HG02610 (cell line): ENCODE results near the gene ACCS.

Experiments
- ATAC-seq: cut with Tn5 transposase; IDR thresholded peaks from one replicate; pipeline ENCODE4 v1.9.1; 2021; ENCODE audit warnings: mild to moderate bottlenecking, moderate library complexity; ENCODE audit not compliant: unreplicated experiment

Gene ACCS

GRCh38 chr11:44036811-44037657, 29.0 kb upstream of the ACCS start:
- no peak for ATAC-seq

DNA sequence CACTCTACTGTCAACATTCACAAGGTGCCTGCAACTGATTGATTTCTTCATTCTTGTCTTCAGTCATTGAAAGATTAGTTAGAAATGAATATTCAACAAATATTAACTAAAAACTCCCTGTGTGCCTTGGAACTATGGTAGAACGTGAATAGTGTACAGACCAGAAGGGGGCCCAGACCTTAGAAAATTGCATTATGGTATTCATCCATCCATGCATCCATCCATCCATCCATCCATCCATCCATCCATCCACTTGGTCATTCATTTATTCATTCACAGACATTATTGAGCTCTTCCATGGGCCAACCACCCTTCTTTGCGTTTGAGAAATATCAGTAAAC, 28.4 kb upstream of the ACCS start:
- ATAC-seq = no peak

DNA sequence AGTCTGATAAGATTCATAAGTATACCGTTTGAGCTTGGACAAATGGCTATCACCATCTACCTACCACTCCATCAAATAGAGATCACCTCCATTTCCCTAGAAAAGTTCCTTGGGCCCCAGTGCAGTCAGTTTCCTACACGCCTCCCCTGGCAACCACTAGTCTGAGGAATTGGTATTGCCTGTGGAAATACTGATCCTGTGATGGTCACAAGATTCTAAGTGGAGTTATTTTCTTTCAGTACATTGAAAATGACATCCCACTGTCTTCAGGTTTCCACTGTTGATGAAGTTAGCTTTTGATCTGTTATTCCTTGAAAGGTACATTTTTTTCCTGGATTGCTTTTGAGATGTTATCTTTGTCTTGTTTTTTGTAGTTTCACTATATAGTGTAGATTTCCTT, 22.9 kb upstream of the ACCS start:
- no peak for ATAC-seq

- no peak for ATAC-seq
These were observed 19.9 kb upstream of the ACCS start for GRCh38 chr11:44046182-44046581.

- no peak for ATAC-seq
These were observed 18.8 kb upstream of the ACCS start for GRCh38 chr11:44047298-44047697.

DNA sequence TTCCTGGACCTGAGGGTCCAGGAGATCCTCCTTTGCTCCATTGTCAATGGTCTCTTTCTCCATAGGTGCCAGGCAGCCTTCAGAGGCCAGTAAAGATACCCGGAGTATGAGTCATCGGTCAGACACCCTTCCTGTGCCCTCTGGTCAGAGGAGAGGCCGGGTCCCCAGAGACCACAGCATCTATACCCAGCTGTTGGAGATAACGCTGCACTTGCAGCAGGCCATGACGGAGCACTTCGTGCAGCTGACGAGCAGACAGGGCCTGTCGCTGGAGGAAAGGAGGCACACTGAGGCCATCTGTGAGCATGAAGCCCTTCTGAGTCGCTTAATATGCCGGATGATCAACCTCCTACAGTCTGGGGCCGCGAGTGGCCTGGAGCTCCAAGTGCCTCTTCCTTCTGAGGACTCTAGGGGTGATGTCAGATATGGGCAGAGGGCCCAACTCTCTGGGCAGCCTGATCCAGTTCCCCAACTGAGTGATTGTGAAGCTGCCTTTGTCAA, 18.1 kb upstream of the ACCS start, which contains the start of gene ACCSL:
Gene ACCSL, plus strand, starts transcription at position 51 of the 501 bp plus-strand sequence. Its CDS starts 56 bp downstream, at position 107.
- no peak for ATAC-seq

GRCh38 chr11:44049832-44050231, 16.2 kb upstream of the ACCS start:
- ATAC-seq = no peak

GRCh38 chr11:44051171-44051570, 14.9 kb upstream of the ACCS start:
- no peak for ATAC-seq

- ATAC-seq = no peak
These were observed 8.7 kb upstream of the ACCS start for GRCh38 chr11:44057340-44057739.

DNA sequence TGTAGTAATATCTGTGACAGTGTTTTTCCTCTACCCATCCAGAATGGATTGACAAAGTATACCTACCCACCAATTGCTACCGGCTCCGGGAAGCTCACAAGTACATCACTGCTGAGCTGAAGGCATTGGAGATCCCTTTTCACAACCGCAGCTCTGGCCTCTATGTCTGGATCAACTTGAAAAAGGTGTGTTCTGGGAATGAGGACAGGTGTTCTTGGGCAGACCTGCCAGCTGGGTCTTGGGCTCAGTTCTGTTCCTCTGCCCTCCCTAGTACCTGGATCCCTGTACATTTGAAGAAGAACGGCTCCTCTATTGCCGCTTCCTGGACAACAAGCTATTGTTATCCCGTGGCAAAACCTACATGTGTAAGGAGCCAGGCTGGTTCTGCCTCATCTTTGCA, 7.8 kb upstream of the ACCS start:
- no peak for ATAC-seq

GRCh38 chr11:44065161-44065661, 859 bp upstream of the ACCS start:
- no peak for ATAC-seq

GRCh38 chr11:44066732-44067141, 667 bp downstream of the ACCS start:
- ATAC-seq = no peak

DNA sequence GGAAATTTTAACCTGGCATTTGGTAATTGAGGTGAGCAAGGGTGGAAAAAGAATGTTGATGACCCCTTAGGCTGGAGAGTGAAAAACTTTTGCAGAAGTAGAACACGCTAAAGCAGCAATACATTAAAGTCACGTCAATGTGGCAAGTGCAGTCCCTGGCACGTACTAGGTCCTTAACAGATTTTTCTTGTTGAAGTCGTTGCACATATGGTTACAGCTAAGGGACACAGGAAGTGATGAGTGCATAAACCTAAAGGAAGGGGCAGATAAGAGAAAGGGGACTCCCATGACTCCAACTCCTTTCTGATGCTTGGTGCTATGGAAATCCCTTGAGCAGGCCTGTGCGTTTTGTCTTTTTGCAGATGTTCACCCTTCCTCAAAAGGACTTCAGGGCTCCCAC, 1.2 kb downstream of the ACCS start:
- no peak for ATAC-seq

DNA sequence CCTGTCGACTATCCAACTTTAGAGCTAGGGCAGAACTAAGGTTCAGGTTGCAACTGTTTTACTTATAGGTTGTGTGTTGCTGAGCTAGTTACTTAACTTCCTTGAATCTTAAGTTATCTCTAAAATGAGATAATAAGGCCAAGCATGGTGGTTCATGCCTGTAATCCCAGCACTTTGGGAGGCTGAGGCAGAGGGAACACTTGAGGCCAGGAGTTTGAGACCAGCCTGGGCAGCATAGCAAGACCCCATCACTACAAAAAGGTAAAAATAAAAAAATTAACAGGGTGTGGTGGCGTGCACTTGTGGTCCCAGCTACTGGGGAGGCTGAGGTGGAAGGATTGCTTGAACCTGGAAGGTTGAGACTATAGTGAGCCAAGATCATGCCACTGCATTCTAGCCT, 2.1 kb downstream of the ACCS start:
- no peak for ATAC-seq

- ATAC-seq = no peak
These were observed 5.1 kb downstream of the ACCS start for GRCh38 chr11:44071157-44071556.

DNA sequence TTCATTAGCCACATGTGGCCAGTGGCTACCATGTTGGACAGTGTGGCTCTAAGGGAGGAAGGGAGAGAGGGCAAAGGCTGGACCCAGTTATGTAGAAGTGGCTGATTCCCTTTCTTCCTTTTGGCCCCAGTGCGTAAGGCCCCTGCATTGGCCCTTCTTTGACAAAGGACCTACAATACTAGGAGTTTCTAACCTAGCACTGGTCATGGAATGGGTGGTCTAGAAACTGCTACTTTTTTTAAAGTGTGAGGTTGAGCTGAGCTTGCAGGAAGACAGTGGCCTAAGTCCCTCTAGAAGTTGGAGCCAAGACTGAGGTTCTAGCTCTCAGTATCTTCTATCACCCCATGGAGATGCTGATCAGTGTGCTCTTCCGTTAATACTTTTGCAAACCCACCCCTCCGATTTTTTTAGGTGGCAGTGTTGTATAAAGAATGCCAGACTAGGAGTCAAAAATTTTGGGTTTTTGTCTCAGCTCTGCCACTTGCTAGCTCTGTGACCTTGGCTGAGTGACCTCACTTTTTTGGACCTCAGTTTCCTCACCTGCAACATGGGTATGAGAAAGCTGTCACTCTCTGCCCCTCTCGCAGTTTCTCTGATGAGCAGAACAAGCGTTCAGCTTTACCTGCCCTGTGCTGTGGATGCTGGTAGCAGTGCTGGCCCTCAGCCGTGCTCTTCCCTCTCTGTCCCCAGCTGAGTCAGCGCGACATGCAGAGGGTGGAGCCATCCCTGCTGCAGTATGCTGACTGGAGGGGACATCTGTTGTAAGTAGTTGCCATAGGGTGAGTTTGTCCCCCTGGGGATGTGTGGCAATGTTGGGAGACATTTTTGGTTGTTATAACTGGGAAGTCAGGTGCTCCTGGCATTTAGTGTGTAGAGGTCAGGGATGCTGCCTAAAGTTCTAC, 6.9 kb downstream of the ACCS start:
- no peak for ATAC-seq

- no peak for ATAC-seq
These were observed 12.7 kb downstream of the ACCS start for GRCh38 chr11:44078794-44079193.

GRCh38 chr11:44079376-44079775, 13.3 kb downstream of the ACCS start:
- no peak for ATAC-seq

- ATAC-seq = no peak
These were observed 14.9 kb downstream of the ACCS start for GRCh38 chr11:44080951-44081350.

DNA sequence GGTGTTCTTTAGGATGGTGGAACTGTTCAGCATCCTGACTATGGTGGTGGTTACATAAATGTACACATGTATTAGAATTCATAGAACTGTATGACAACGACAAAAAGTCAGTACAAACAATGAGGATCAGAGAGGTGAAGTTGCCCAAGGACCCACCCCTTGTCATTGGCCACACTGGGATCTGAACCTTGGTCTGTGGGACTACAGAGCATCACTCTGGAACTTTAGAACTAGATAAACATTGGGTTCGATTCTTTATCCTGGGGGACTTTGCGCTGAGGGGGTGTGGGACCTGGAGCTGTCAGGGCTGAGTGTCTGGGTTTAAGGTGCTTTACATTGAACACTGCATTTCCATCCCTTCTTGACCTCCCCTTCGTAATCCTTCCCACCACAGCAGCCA, 16.6 kb downstream of the ACCS start:
- ATAC-seq = no peak

DNA sequence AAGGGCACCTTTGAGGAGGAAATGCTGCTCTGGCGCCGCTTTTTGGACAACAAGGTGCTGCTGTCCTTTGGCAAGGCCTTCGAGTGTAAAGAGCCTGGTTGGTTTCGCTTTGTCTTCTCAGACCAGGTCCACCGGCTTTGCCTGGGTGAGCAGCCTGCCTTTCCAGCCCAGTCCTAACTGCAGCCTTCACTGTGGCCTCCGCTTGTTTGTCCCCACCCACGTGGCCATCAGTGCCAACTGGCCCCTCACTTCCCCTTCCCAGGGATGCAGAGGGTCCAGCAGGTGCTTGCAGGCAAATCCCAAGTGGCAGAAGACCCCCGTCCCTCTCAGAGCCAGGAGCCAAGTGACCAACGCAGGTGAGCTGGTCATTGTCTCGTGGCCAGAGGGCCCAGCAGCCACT, 17.4 kb downstream of the ACCS start:
- ATAC-seq = no peak

DNA sequence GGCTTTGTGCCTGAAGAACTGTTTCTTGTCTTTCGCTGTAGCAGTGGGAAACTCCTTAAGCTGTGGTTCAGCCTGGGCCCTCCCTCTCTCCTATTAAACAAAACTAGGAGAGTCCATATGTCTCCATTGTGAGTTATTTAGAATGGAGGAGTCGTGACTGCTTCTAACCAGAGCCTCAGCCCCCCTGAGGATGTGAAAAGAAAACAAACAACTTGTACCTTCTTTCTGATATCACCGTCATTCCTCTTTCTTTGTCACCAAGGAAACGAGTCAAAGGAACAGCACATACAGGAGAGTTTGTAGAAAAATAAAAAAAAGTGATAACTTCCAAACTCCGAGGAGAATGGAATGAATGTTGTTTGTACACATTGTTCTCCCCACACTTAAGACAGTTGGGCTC, 17.8 kb downstream of the ACCS start:
- no peak for ATAC-seq
